CD14-positive monocyte (primary cell): ENCODE data around the gene KCNIP2. TPM values are rescaled to one million over a fixed set of nuclear protein-coding genes. Genes with fewer than 3 reads are reported as not detected.

ENCODE experiments used
- DNase-seq, 3 donors: peaks; one replicate each; pipeline ENCODE4 v3.0.0-alpha.2; 2011 to 2022
- H2AFZ ChIP-seq: 2 replicates; pipeline ENCODE4 v1.6.0; 2012; ENCODE audit warnings: mild to moderate bottlenecking, low read depth, low read length, inconsistent platforms; ENCODE audit not compliant: insufficient read depth, poor library complexity, severe bottlenecking
- H3K27ac ChIP-seq, 2 donors: 1 replicate in 1 of 2; 2 replicates in 1 of 2; pipeline ENCODE4 v1.5.1; 2012 to 2013; ENCODE audit warnings: low read length in 2 of 2, control low read depth in 1 of 2, inconsistent platforms in 1 of 2, low read depth in 1 of 2, mild to moderate bottlenecking in 1 of 2
- H3K27me3 ChIP-seq, 2 donors: one replicate each; pipeline versions ENCODE4 v1.6.0 to v1.6.1; 2011 to 2013; ENCODE audit warnings: low read length in 2 of 2; ENCODE audit not compliant: control insufficient read depth in 2 of 2, insufficient read depth in 2 of 2
- H3K36me3 ChIP-seq, 2 donors: replicated peaks in 1 of 2; 1 replicate in 1 of 2; 2 replicates in 1 of 2; pipeline versions ENCODE4 v1.5.1 to v1.6.1; 2012 to 2013; ENCODE audit warnings: low read length in 2 of 2, control low read depth in 1 of 2, inconsistent platforms in 1 of 2, mild to moderate bottlenecking in 1 of 2; ENCODE audit not compliant: insufficient read depth in 2 of 2, control insufficient read depth in 1 of 2
- H3K4me1 ChIP-seq, 2 donors: 1 replicate in 1 of 2; 2 replicates in 1 of 2; pipeline versions ENCODE4 v1.5.1 to v1.6.1; 2012 to 2013; ENCODE audit warnings: low read length in 2 of 2, control low read depth in 1 of 2, inconsistent platforms in 1 of 2, mild to moderate bottlenecking in 1 of 2, moderate library complexity in 1 of 2; ENCODE audit not compliant: insufficient read depth in 2 of 2, control insufficient read depth in 1 of 2
- H3K4me2 ChIP-seq: replicated peaks from 2 replicates; pipeline ENCODE3; 2012; ENCODE audit warnings: low read length, moderate library complexity, mild to moderate bottlenecking; ENCODE audit not compliant: poor library complexity, severe bottlenecking; ENCODE audit errors: extremely low read depth
- H3K4me3 ChIP-seq, 3 experiments: fragments of 200-600 bp in 1 of 3; sonication (generic) in 1 of 3; replicated peaks in 1 of 3; 1 replicate in 2 of 3; 2 replicates in 1 of 3; pipeline ENCODE4 v1.5.1; 2011 to 2013; ENCODE audit warnings: low read length in 3 of 3, mild to moderate bottlenecking in 3 of 3, control low read depth in 2 of 3, low read depth in 2 of 3, inconsistent platforms in 1 of 3, moderate library complexity in 1 of 3
- H3K79me2 ChIP-seq: 2 replicates; pipeline ENCODE4 v1.6.0; 2012; ENCODE audit warnings: mild to moderate bottlenecking, control low read depth, inconsistent platforms, low read length, moderate library complexity; ENCODE audit not compliant: insufficient read depth
- H3K9ac ChIP-seq: 2 replicates; pipeline ENCODE4 v1.6.0; 2017; ENCODE audit warnings: low read length, mild to moderate bottlenecking; ENCODE audit not compliant: insufficient read depth, poor library complexity, severe bottlenecking
- H3K9me3 ChIP-seq, 2 donors: replicated peaks in 1 of 2; 1 replicate in 1 of 2; 2 replicates in 1 of 2; pipeline versions ENCODE4 v1.5.1 to v1.6.1; 2012 to 2013; ENCODE audit warnings: low read length in 2 of 2, control low read depth in 1 of 2; ENCODE audit not compliant: control insufficient read depth in 1 of 2, insufficient read depth in 1 of 2
- H4K20me1 ChIP-seq: 2 replicates; pipeline ENCODE4 v1.6.0; 2012; ENCODE audit warnings: mild to moderate bottlenecking, low read length, control low read depth, moderate library complexity; ENCODE audit not compliant: insufficient read depth
- H3K27ac Mint-ChIP-seq, 7 donors: one replicate each; pipeline ENCODE4 v1.8.0; 2020; ENCODE audit warnings: mild to moderate bottlenecking in 7 of 7, mixed read lengths in 7 of 7, moderate library complexity in 6 of 7, inconsistent platforms in 2 of 7
- H3K27me3 Mint-ChIP-seq, 3 donors: one replicate each; pipeline ENCODE4 v1.8.0; 2021 to 2022; ENCODE audit warnings: low read depth in 3 of 3, mild to moderate bottlenecking in 3 of 3, mixed read lengths in 3 of 3, moderate library complexity in 3 of 3, inconsistent platforms in 1 of 3
- H3K36me3 Mint-ChIP-seq, 2 donors: one replicate each; pipeline ENCODE4 v1.8.0; 2020; ENCODE audit warnings: mixed read lengths in 2 of 2, inconsistent platforms in 1 of 2, mild to moderate bottlenecking in 1 of 2
- H3K4me1 Mint-ChIP-seq: one replicate; pipeline ENCODE4 v1.8.0; 2020; ENCODE audit warnings: mild to moderate bottlenecking, mixed read lengths
- H3K4me3 Mint-ChIP-seq, 2 donors: one replicate each; pipeline ENCODE4 v1.8.0; 2020; ENCODE audit warnings: mild to moderate bottlenecking in 2 of 2, mixed read lengths in 2 of 2, moderate library complexity in 1 of 2
- H3K9me3 Mint-ChIP-seq, 7 donors: one replicate each; pipeline ENCODE4 v1.8.0; 2020 to 2022; ENCODE audit warnings: mixed read lengths in 7 of 7, mild to moderate bottlenecking in 6 of 7, moderate library complexity in 6 of 7, inconsistent platforms in 2 of 7
- CTCF ChIP-seq: fragments of 200-600 bp; IDR thresholded peaks from one replicate; pipeline ENCODE4 v1.8.0; 2022; ENCODE audit warnings: antibody characterized with exemption, mild to moderate bottlenecking
- WGBS: methylation state at CpG from one replicate; pipeline ENCODE4 v1.1.5; 2013; ENCODE audit warnings: missing lambda C conversion rate; ENCODE audit not compliant: insufficient coverage; 5-methylcytosine and 5-hydroxymethylcytosine counted together
- intact Hi-C, 2 donors: fragments of 100-400 bp; cut with micrococcal nuclease; formaldehyde crosslinking; loops; one replicate each; pipeline versions ENCODE4 v1.15.0 to v1.15.1; 2023
- polyA plus RNA-seq, 3 donors: library from polyadenylated mRNA; depleted of rRNA in 1 of 3; unstranded in 2 of 3; stranded (reverse) in 1 of 3; fragments of 300-500 nt in 2 of 3; fragments of >200 nt in 1 of 3; fragmentation: Illumina TruSeq in 2 of 3; gene quantifications; 1 replicate in 2 of 3; 2 replicates in 1 of 3; pipeline ENCODE4 v1.2.3, GENCODE V29; 2012 to 2021

Gene KCNIP2
- polyA plus RNA-seq, 3 donors: 0.48 to 2.1 TPM; not detected in 1

- no peaks in the 10 kb centered on the region for H3K27me3 Mint-ChIP-seq
- intact Hi-C loops: no loop called here
- no peaks in the 10 kb centered on the region for H3K9me3 ChIP-seq
- H3K27ac ChIP-seq: no peak overlapping the region
- no peak overlapping the region for H3K4me3 ChIP-seq
- peak overlapping the region in 2 of 7 donors; percentile 33 to 54 for H3K27ac Mint-ChIP-seq
- peaks cover 48 to 64% of the 10 kb centered on the region in 2 donors for H3K36me3 Mint-ChIP-seq
- no peak overlapping the region for H3K9ac ChIP-seq
- no peak overlapping the region for H3K4me3 Mint-ChIP-seq
- H3K4me1 Mint-ChIP-seq: peaks cover 32% of the 10 kb centered on the region
- no peak overlapping the region for H2AFZ ChIP-seq
- peaks cover 0 to 2% (median 0%) of the 10 kb centered on the region in 7 donors for H3K9me3 Mint-ChIP-seq
- H3K27me3 ChIP-seq: no peaks in the 10 kb centered on the region
- H3K79me2 ChIP-seq: no peaks in the 10 kb centered on the region
- no peak for TF ChIP-seq CTCF
- no peak for DNase-seq
- no peak overlapping the region for H3K4me2 ChIP-seq
- peaks cover 20 to 49% of the 10 kb centered on the region in 2 donors for H3K36me3 ChIP-seq
- WGBS: 100% methylated on average over 2 of the region's 3 CpGs
- H3K4me1 ChIP-seq: peaks cover 25 to 27% of the 10 kb centered on the region in 2 donors
- H4K20me1 ChIP-seq: peaks cover 58% of the 10 kb centered on the region
These were observed 7.1 kb upstream of the KCNIP2 start for GRCh38 chr10:101850749-101851148.

- H3K79me2 ChIP-seq: no peaks in the 10 kb centered on the region
- H3K4me1 ChIP-seq: peaks cover 34% of the 10 kb centered on the region in 2 donors
- H3K27me3 ChIP-seq: no peaks in the 10 kb centered on the region
- Mint-ChIP-seq H3K36me3 (peaks cover 58 to 75% of the 10 kb centered on the region in 2 donors), H3K4me3 (peak overlapping the region in 1 of 2 donors; percentile 80), H3K27me3 (peaks cover 0 to 6% (median 3%) of the 10 kb centered on the region in 3 donors), H3K27ac (peak overlapping the region; percentile 76 to 96 (median 91)), H3K9me3 (peaks cover 0 to 2% (median 0%) of the 10 kb centered on the region in 7 donors), H3K4me1 (peaks cover 42% of the 10 kb centered on the region)
- WGBS: 10% methylated on average over 3 of the region's 3 CpGs
- no peak for TF ChIP-seq CTCF
- peaks cover 20 to 62% of the 10 kb centered on the region in 2 donors for H3K36me3 ChIP-seq
- H3K4me3 ChIP-seq: peak overlapping the region in 1 of 3 experiments; percentile 54
- peak overlapping the region; percentile 56 to 89 for H3K27ac ChIP-seq
- intact Hi-C loops: no loop called here
- no peak overlapping the region for H2AFZ ChIP-seq
- no peaks in the 10 kb centered on the region for H3K9me3 ChIP-seq
- peak overlapping the region; percentile 65 for H3K4me2 ChIP-seq
- peak; percentile 46 to 63 (median 55) for DNase-seq
- peaks cover 59% of the 10 kb centered on the region for H4K20me1 ChIP-seq
- H3K9ac ChIP-seq: peak overlapping the region; percentile 52
These were observed 5.3 kb upstream of the KCNIP2 start for GRCh38 chr10:101848894-101849351.
